Suprapubic skin (tissue), 4 donors: ENCODE results near the gene NLGN4X.

Experiments
- EP300 ChIP-seq: sonication (generic); formaldehyde crosslinking; IDR thresholded peaks from one replicate; pipeline ENCODE4 v1.6.1; 2017; ENCODE audit warnings: antibody characterized with exemption
- POLR2A ChIP-seq, 2 donors: fragments of 450-650 bp; IDR thresholded peaks; one replicate each; pipeline ENCODE4 v1.6.1; 2017; ENCODE audit warnings: antibody characterized with exemption in 2 of 2, mild to moderate bottlenecking in 2 of 2, moderate library complexity in 2 of 2
- POLR2AphosphoS5 ChIP-seq, 3 donors: sonication (generic); formaldehyde crosslinking; IDR thresholded peaks; one replicate each; pipeline ENCODE4 v1.6.1; 2017; ENCODE audit warnings: antibody characterized with exemption in 3 of 3
- TF ChIP-seq, protein P1 (sequence below), 2 donors: fragments of 200-600 bp in 1 of 2; fragments of 450-650 bp in 1 of 2; sonication (generic) in 1 of 2; IDR thresholded peaks; one replicate each; pipeline ENCODE4 v1.5.1; 2016 to 2019; ENCODE audit warnings: antibody characterized with exemption in 2 of 2, mild to moderate bottlenecking in 1 of 2, moderate library complexity in 1 of 2

DNA sequence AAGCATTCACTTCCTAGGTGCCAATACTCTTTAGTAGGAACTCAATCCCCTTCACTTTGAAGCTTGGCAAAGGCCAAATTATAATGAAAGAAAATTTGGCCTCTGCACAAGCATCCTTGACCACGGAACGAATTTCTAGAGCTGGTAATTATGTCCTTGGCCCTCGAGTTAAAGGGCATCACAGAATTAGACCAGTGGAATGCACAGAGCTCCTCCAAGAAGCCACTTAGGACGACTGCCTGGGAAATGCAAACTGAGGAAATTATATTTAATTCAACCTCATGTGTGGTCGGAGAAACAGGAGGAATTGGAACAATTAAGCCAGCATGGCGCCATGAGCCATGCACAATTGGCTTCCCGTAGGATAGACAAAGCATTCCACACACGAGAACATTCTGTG is 59.3 kb downstream of the NLGN4X start:
- TF ChIP-seq POLR2A (IDR thresholded peaks at IDR 0.05): no peak
- TF ChIP-seq, protein P1, sequence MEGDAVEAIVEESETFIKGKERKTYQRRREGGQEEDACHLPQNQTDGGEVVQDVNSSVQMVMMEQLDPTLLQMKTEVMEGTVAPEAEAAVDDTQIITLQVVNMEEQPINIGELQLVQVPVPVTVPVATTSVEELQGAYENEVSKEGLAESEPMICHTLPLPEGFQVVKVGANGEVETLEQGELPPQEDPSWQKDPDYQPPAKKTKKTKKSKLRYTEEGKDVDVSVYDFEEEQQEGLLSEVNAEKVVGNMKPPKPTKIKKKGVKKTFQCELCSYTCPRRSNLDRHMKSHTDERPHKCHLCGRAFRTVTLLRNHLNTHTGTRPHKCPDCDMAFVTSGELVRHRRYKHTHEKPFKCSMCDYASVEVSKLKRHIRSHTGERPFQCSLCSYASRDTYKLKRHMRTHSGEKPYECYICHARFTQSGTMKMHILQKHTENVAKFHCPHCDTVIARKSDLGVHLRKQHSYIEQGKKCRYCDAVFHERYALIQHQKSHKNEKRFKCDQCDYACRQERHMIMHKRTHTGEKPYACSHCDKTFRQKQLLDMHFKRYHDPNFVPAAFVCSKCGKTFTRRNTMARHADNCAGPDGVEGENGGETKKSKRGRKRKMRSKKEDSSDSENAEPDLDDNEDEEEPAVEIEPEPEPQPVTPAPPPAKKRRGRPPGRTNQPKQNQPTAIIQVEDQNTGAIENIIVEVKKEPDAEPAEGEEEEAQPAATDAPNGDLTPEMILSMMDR (IDR thresholded peaks at IDR 0.05): no peak
- no peak for TF ChIP-seq POLR2AphosphoS5 (IDR thresholded peaks at IDR 0.05)
- no peak for TF ChIP-seq EP300
